Neural cell (in vitro differentiated cells): ENCODE measurements around the gene SLCO4A1.

ENCODE experiments used
- TAF1 ChIP-seq: IDR thresholded peaks from 2 replicates; pipeline ENCODE4 v1.6.1; 2012; ENCODE audit warnings: low read depth
- TF ChIP-seq, protein P1 (sequence below): fragments of 450-650 bp; IDR thresholded peaks from 2 replicates; pipeline ENCODE4 v1.5.1; 2014; ENCODE audit warnings: antibody characterized with exemption, mild to moderate bottlenecking, moderate library complexity; ENCODE audit not compliant: poor library complexity, severe bottlenecking

DNA sequence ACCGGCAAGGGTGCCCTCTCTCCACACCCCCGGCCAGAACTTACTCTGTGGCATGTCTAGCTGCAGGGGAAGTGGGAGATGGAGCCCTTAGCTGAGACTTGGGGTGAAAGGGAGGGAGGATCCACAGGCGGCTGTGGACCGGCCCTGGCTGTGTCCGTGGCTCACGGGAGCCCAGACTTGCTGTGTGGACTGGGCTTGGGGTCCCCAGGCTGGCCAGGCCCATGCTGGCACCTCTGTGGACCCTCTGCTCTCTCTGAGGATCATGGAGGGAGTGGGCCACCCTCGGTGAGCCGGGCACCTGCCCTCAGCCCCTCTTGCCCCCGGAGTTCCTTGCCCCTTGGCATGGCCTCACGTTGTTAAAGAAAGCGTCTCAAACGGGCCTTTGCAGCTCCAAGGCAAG, 57.4 kb downstream of the SLCO4A1 start:
- TF ChIP-seq, protein P1, sequence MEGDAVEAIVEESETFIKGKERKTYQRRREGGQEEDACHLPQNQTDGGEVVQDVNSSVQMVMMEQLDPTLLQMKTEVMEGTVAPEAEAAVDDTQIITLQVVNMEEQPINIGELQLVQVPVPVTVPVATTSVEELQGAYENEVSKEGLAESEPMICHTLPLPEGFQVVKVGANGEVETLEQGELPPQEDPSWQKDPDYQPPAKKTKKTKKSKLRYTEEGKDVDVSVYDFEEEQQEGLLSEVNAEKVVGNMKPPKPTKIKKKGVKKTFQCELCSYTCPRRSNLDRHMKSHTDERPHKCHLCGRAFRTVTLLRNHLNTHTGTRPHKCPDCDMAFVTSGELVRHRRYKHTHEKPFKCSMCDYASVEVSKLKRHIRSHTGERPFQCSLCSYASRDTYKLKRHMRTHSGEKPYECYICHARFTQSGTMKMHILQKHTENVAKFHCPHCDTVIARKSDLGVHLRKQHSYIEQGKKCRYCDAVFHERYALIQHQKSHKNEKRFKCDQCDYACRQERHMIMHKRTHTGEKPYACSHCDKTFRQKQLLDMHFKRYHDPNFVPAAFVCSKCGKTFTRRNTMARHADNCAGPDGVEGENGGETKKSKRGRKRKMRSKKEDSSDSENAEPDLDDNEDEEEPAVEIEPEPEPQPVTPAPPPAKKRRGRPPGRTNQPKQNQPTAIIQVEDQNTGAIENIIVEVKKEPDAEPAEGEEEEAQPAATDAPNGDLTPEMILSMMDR, result no peak
- TF ChIP-seq TAF1, result no peak
